ENCODE data around the gene SLX4.
A peak's percentile ranks its signal among the peaks of the same experiment; 100 is the strongest.

SLX4 gene

DNA sequence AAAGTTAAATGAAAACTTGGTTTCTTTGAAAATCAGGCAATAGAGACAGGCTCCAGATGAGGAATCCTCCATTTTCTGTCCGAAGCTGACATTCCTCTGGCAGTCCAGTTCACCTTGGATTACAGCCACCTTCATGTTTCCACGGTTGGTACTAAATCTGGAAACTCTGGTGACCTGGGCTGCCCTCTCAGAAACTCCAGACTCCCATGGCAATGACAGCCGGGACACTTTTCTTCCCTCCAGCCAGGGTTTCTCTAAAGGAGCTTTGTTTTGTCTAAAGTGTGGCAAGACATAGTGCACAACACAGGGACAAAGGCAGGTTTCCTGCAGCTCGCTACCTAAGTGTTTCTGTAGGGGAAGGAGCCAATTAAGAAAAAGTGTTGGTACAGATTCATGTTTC lies 74.6 kb downstream of the SLX4 start:
- no peak for DNase-seq (ENCODE audit: low read depth)
- TF ChIP-seq, protein P1, sequence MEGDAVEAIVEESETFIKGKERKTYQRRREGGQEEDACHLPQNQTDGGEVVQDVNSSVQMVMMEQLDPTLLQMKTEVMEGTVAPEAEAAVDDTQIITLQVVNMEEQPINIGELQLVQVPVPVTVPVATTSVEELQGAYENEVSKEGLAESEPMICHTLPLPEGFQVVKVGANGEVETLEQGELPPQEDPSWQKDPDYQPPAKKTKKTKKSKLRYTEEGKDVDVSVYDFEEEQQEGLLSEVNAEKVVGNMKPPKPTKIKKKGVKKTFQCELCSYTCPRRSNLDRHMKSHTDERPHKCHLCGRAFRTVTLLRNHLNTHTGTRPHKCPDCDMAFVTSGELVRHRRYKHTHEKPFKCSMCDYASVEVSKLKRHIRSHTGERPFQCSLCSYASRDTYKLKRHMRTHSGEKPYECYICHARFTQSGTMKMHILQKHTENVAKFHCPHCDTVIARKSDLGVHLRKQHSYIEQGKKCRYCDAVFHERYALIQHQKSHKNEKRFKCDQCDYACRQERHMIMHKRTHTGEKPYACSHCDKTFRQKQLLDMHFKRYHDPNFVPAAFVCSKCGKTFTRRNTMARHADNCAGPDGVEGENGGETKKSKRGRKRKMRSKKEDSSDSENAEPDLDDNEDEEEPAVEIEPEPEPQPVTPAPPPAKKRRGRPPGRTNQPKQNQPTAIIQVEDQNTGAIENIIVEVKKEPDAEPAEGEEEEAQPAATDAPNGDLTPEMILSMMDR (IDR thresholded peaks at IDR 0.05; ENCODE audit: low read depth, low read length, missing control alignments): no peak
- in situ Hi-C loops (cut with HindIII; ENCODE audit: low sequenced_read_pairs): no loop called here
- H3K4me3 ChIP-seq (ENCODE audit: low read depth, low read length): no peak overlapping the region

GRCh38 chr16:3536271-3536731 lies 75.1 kb downstream of the SLX4 start:
- no peak overlapping the region for H3K4me3 ChIP-seq (ENCODE audit: low read depth, low read length)
- in situ Hi-C loops (cut with HindIII; ENCODE audit: low sequenced_read_pairs): no loop called here
- TF ChIP-seq, protein P1 (IDR thresholded peaks at IDR 0.05; ENCODE audit: low read depth, low read length, missing control alignments): no peak
- peak; percentile 81 for DNase-seq (ENCODE audit: low read depth)

- H3K4me3 ChIP-seq (ENCODE audit: low read depth, low read length): no peak overlapping the region
- in situ Hi-C loops (cut with HindIII; ENCODE audit: low sequenced_read_pairs): no loop called here
- no peak for DNase-seq (ENCODE audit: low read depth)
- TF ChIP-seq, protein P1 (IDR thresholded peaks at IDR 0.05; ENCODE audit: low read depth, low read length, missing control alignments): no peak
Observed at GRCh38 chr16:3534126-3534525, 77.3 kb downstream of the SLX4 start.

- TF ChIP-seq, protein P1 (IDR thresholded peaks at IDR 0.05; ENCODE audit: low read depth, low read length, missing control alignments): no peak
- in situ Hi-C loops (cut with HindIII; ENCODE audit: low sequenced_read_pairs): no loop called here
- H3K4me3 ChIP-seq (ENCODE audit: low read depth, low read length): no peak overlapping the region
- DNase-seq (ENCODE audit: low read depth): no peak
Observed at GRCh38 chr16:3532741-3533140, 78.7 kb downstream of the SLX4 start.

Data from astrocyte of the cerebellum (primary cell).